Neural cell (in vitro differentiated cells): ENCODE results near the gene ATP6V1G3. TPM values are rescaled to one million over a fixed set of nuclear protein-coding genes. Genes with fewer than 3 reads are reported as not detected.

ENCODE experiments used
- H2AFZ ChIP-seq: fragments of 200-600, 300-800 bp; sonication (generic), shearing (Covaris generic); 2 replicates; pipeline ENCODE4 v1.6.0; 2014; ENCODE audit warnings: low read depth, mild to moderate bottlenecking, antibody characterized with exemption, low read length, moderate library complexity
- H3F3A ChIP-seq: fragments of 200-600 bp; shearing (Covaris generic); 2 replicates; pipeline ENCODE4 v1.6.1; 2016; ENCODE audit warnings: mild to moderate bottlenecking, moderate library complexity, mixed read lengths, antibody characterized with exemption, low read length; ENCODE audit not compliant: insufficient read depth, poor library complexity, severe bottlenecking
- H3K27ac ChIP-seq: fragments of 200-600, 300-800 bp; sonication (generic), shearing (Covaris generic); 2 replicates; pipeline ENCODE4 v1.5.1; 2014; ENCODE audit warnings: mild to moderate bottlenecking, low read length, moderate library complexity
- H3K27me3 ChIP-seq: fragments of 300-800, 200-600 bp; sonication (generic), shearing (Covaris generic); 2 replicates; pipeline ENCODE4 v1.6.0; 2014; ENCODE audit warnings: mild to moderate bottlenecking, low read depth, low read length, moderate library complexity; ENCODE audit not compliant: insufficient read depth
- H3K36me3 ChIP-seq: fragments of 300-800, 200-600 bp; sonication (generic), shearing (Covaris generic); 2 replicates; pipeline ENCODE4 v1.5.1; 2014; ENCODE audit warnings: mild to moderate bottlenecking, antibody characterized with exemption, low read length, moderate library complexity; ENCODE audit not compliant: insufficient read depth
- H3K4me2 ChIP-seq: fragments of 300-800, 200-600 bp; sonication (generic), shearing (Covaris generic); 2 replicates; pipeline ENCODE4 v1.6.0; 2014; ENCODE audit warnings: mild to moderate bottlenecking, low read length
- H3K4me3 ChIP-seq: fragments of 300-800, 200-600 bp; sonication (generic), shearing (Covaris generic); 2 replicates; pipeline ENCODE4 v1.5.1; 2014; ENCODE audit warnings: mild to moderate bottlenecking, low read length, moderate library complexity
- H3K79me2 ChIP-seq: fragments of 200-600 bp; shearing (Covaris generic); replicated peaks from 2 replicates; pipeline ENCODE4 v1.6.0; 2014; ENCODE audit warnings: mild to moderate bottlenecking, low read length, moderate library complexity; ENCODE audit not compliant: insufficient read depth
- H3K9ac ChIP-seq: fragments of 300-800, 200-600 bp; sonication (generic), shearing (Covaris generic); 2 replicates; pipeline ENCODE4 v1.6.1; 2016; ENCODE audit warnings: mild to moderate bottlenecking, low read length, mixed read lengths
- H3K9me2 ChIP-seq: fragments of 200-600 bp; shearing (Covaris generic); 2 replicates; pipeline ENCODE4 v1.6.1; 2016; ENCODE audit warnings: mild to moderate bottlenecking, low read length, mixed read lengths; ENCODE audit not compliant: insufficient read depth
- H3K9me3 ChIP-seq: fragments of 200-600, 300-800 bp; sonication (generic), shearing (Covaris generic); 2 replicates; pipeline ENCODE4 v1.6.1; 2016; ENCODE audit warnings: mild to moderate bottlenecking, mixed run types, low read length, moderate library complexity, mixed read lengths
- H4K20me1 ChIP-seq: fragments of 200-600 bp; shearing (Covaris generic); 2 replicates; pipeline ENCODE4 v1.6.1; 2016; ENCODE audit warnings: mild to moderate bottlenecking, mixed run types; ENCODE audit not compliant: insufficient read depth
- CTCF ChIP-seq: fragments of 450-650 bp; IDR thresholded peaks from 2 replicates; pipeline ENCODE4 v1.5.1; 2014; ENCODE audit warnings: antibody characterized with exemption, mild to moderate bottlenecking, moderate library complexity; ENCODE audit not compliant: poor library complexity, severe bottlenecking
- EP300 ChIP-seq: fragments of 450-650 bp; conservative IDR thresholded peaks from 2 replicates; pipeline ENCODE4 v1.6.1; 2014; ENCODE audit warnings: antibody characterized with exemption, mild to moderate bottlenecking, moderate library complexity; ENCODE audit not compliant: poor library complexity, severe bottlenecking
- EZH2 ChIP-seq: fragments of 200-600, 300-800 bp; shearing (Covaris generic), sonication (generic); IDR thresholded peaks from 2 replicates; pipeline ENCODE4 v1.6.1; 2014; ENCODE audit warnings: antibody characterized with exemption, low read length, borderline replicate concordance, mild to moderate bottlenecking; ENCODE audit not compliant: insufficient read depth, poor library complexity, severe bottlenecking
- MXI1 ChIP-seq: fragments of 450-650 bp; conservative IDR thresholded peaks from 2 replicates; pipeline ENCODE4 v1.6.1; 2014; ENCODE audit warnings: antibody characterized with exemption, mild to moderate bottlenecking; ENCODE audit not compliant: poor library complexity, severe bottlenecking
- POLR2AphosphoS5 ChIP-seq: IDR thresholded peaks from 2 replicates; pipeline ENCODE4 v1.6.1; 2012
- RAD21 ChIP-seq: fragments of 450-650 bp; conservative IDR thresholded peaks from 2 replicates; pipeline ENCODE4 v1.6.1; 2014; ENCODE audit warnings: antibody characterized with exemption, mild to moderate bottlenecking, moderate library complexity
- REST ChIP-seq: IDR thresholded peaks from 2 replicates; pipeline ENCODE4 v1.6.1; 2012; ENCODE audit warnings: borderline replicate concordance
- SMC3 ChIP-seq: fragments of 450-650 bp; conservative IDR thresholded peaks from 2 replicates; pipeline ENCODE4 v1.6.1; 2014; ENCODE audit warnings: antibody characterized with exemption, mild to moderate bottlenecking, moderate library complexity; ENCODE audit not compliant: poor library complexity
- TAF1 ChIP-seq: IDR thresholded peaks from 2 replicates; pipeline ENCODE4 v1.6.1; 2012; ENCODE audit warnings: low read depth
- polyA plus RNA-seq: library from polyadenylated mRNA; depleted of rRNA; stranded (reverse); fragments of >200 nt; gene quantifications from 2 replicates; pipeline ENCODE4 v1.2.3, GENCODE V29; 2014

The ATP6V1G3 gene
- polyA plus RNA-seq, 1 donor from 2014 or later = not detected

GRCh38 chr1:198486903-198487302 lies 53.6 kb downstream of the ATP6V1G3 start:
- no peak overlapping the region for H3K4me2 ChIP-seq
- no peaks in the 10 kb centered on the region for H3K27me3 ChIP-seq
- H3K9me3 ChIP-seq = no peaks in the 10 kb centered on the region
- no peaks in the 10 kb centered on the region for H3K79me2 ChIP-seq
- H4K20me1 ChIP-seq = no peaks in the 10 kb centered on the region
- no peaks in the 10 kb centered on the region for H3F3A ChIP-seq
- H3K9ac ChIP-seq = no peak overlapping the region
- H3K9me2 ChIP-seq = no peaks in the 10 kb centered on the region
- H2AFZ ChIP-seq = no peak overlapping the region
- TF ChIP-seq SMC3 (no peak), POLR2AphosphoS5 (no peak), RAD21 (no peak), REST (no peak), EZH2 (no peak), TAF1 (no peak), CTCF (no peak), EP300 (no peak), MXI1 (no peak)
- no peak overlapping the region for H3K27ac ChIP-seq
- H3K36me3 ChIP-seq = no peaks in the 10 kb centered on the region
- H3K4me3 ChIP-seq = no peak overlapping the region

GRCh38 chr1:198483645-198484044 lies 56.8 kb downstream of the ATP6V1G3 start:
- no peak overlapping the region for H3K9ac ChIP-seq
- no peak overlapping the region for H2AFZ ChIP-seq
- no peaks in the 10 kb centered on the region for H3K27me3 ChIP-seq

More at GRCh38 chr1:198483645-198484044, 56.8 kb downstream of the ATP6V1G3 start:
- Histone ChIP-seq H3K4me2 (no peak overlapping the region), H3K27ac (no peak overlapping the region), H3F3A (no peaks in the 10 kb centered on the region), H3K79me2 (no peaks in the 10 kb centered on the region), H3K36me3 (no peaks in the 10 kb centered on the region), H3K9me2 (no peaks in the 10 kb centered on the region), H4K20me1 (no peaks in the 10 kb centered on the region), H3K4me3 (no peak overlapping the region), H3K9me3 (no peaks in the 10 kb centered on the region)
- TF ChIP-seq EP300 (no peak), CTCF (no peak), EZH2 (no peak), TAF1 (no peak), POLR2AphosphoS5 (no peak), SMC3 (no peak), MXI1 (no peak), RAD21 (no peak), REST (no peak)
